Upper lobe of left lung (tissue), 4 donors: ENCODE data around the gene LRRC26.

Experiments
- CTCF ChIP-seq, 6 experiments: fragments of 450-650 bp in 4 of 6; fragments of 200-600 bp in 2 of 6; sonication (generic) in 2 of 6; IDR thresholded peaks; one replicate each; pipeline ENCODE4 v1.5.1; 2016 to 2019; ENCODE audit warnings: antibody characterized with exemption in 6 of 6
- POLR2A ChIP-seq, 4 donors: fragments of 450-650 bp; IDR thresholded peaks; one replicate each; pipeline ENCODE4 v1.5.1; 2016 to 2017; ENCODE audit warnings: antibody characterized with exemption in 4 of 4, mild to moderate bottlenecking in 2 of 4
- POLR2AphosphoS5 ChIP-seq, 2 donors: sonication (generic); formaldehyde crosslinking; IDR thresholded peaks; one replicate each; pipeline ENCODE4 v1.5.1; 2017; ENCODE audit warnings: antibody characterized with exemption in 2 of 2

GRCh38 chr9:137188086-137188489 is 18.2 kb upstream of the LRRC26 start:
- TF ChIP-seq POLR2A (IDR thresholded peaks at IDR 0.05) (no peak), CTCF (IDR thresholded peaks at IDR 0.05) (no peak), POLR2AphosphoS5 (IDR thresholded peaks at IDR 0.05) (no peak)
